HCT116 (cell line): ENCODE results near the gene AEBP1. TPM values are rescaled to one million over a fixed set of nuclear protein-coding genes. Genes with fewer than 3 reads are reported as not detected.

ENCODE experiments used
- ATAC-seq: fragments of 200-7000 bp; cut with Tn5 transposase; 2 replicates; pipeline ENCODE4 v1.9.1; 2020; ENCODE audit warnings: mild to moderate bottlenecking, moderate library complexity
- BruUV-seq: library from RNA; stranded (reverse); fragments of 400-500 nt; replicated peaks from 2 replicates; lab custom pipeline; 2021; lab: Mats Ljungman, UMichigan
- CTCF ChIA-PET: fragments of 300-600 bp; sonication (Branson Sonifier 250); formaldehyde crosslinking; loops from one replicate; lab custom pipeline; 2021; ENCODE audit warnings: antibody characterized with exemption; lab: Charles Lee
- POLR2A ChIA-PET: fragments of 300-600, 350-600 bp; sonication (Branson Sonifier 250); formaldehyde crosslinking; loops from one replicate; lab custom pipeline; 2021; ENCODE audit warnings: antibody characterized with exemption; lab: Charles Lee
- RAD21 ChIA-PET, 2 experiments: fragments of 300-600 bp; sonication (Branson Sonifier 250); formaldehyde crosslinking; loops; one replicate each; lab custom pipeline; 2023; ENCODE audit warnings: low total read pairs in 2 of 2; ENCODE audit not compliant: uncharacterized antibody in 2 of 2, unreplicated experiment in 2 of 2, low non-redundant PET in 1 of 2; lab: Charles Lee
- DNase-seq: peaks from one replicate; pipeline ENCODE4 v3.0.0-alpha.2; 2010; ENCODE audit warnings: low read depth, low spot score
- H2AFZ ChIP-seq: fragments of 200-600 bp; shearing (Covaris generic), sonication (generic); 2 replicates; pipeline ENCODE4 v1.6.1; 2017; ENCODE audit warnings: low read depth, mixed run types, mixed read lengths, antibody characterized with exemption, low read length; ENCODE audit not compliant: poor library complexity, severe bottlenecking
- H3K27ac ChIP-seq: 2 replicates; pipeline ENCODE4 v1.5.1; 2012; ENCODE audit warnings: low read depth, low read length
- H3K27me3 ChIP-seq: fragments of 200-600 bp; sonication (generic); 2 replicates; pipeline ENCODE4 v1.6.1; 2016; ENCODE audit warnings: mixed run types, low read length, mixed read lengths; ENCODE audit not compliant: insufficient read depth
- H3K36me3 ChIP-seq, 2 experiments: fragments of 200-500 bp in 1 of 2; fragments of 200-600 bp in 1 of 2; sonication (Bioruptor generic) in 1 of 2; sonication (generic) in 1 of 2; 2 replicates each; pipeline versions ENCODE4 v1.5.1 to v1.6.1; 2014 to 2016; ENCODE audit warnings: low read length in 2 of 2, inconsistent platforms in 1 of 2, mixed read lengths in 1 of 2, mixed run types in 1 of 2; ENCODE audit not compliant: insufficient read depth in 2 of 2, control insufficient read depth in 1 of 2
- H3K4me1 ChIP-seq, 2 experiments: fragments of 200-600 bp in 1 of 2; sonication (generic) in 1 of 2; 2 replicates each; pipeline versions ENCODE4 v1.5.1 to v1.6.1; 2012 to 2017; ENCODE audit warnings: low read length in 2 of 2, inconsistent platforms in 1 of 2, mild to moderate bottlenecking in 1 of 2, mixed read lengths in 1 of 2, mixed run types in 1 of 2, moderate library complexity in 1 of 2; ENCODE audit not compliant: insufficient read depth in 2 of 2, control insufficient read depth in 1 of 2
- H3K4me2 ChIP-seq: fragments of 200-600 bp; sonication (generic); 2 replicates; pipeline ENCODE4 v1.6.1; 2017; ENCODE audit warnings: mixed run types, low read length, mixed read lengths
- H3K4me3 ChIP-seq, 2 experiments: fragments of 200-600 bp in 1 of 2; sonication (generic) in 1 of 2; replicated peaks in 1 of 2; 2 replicates each; pipeline ENCODE4 v1.5.1; 2011 to 2016; ENCODE audit warnings: low read length in 2 of 2, control low read depth in 1 of 2, low read depth in 1 of 2, mild to moderate bottlenecking in 1 of 2, mixed read lengths in 1 of 2, mixed run types in 1 of 2
- H3K79me2 ChIP-seq: fragments of 200-600 bp; sonication (generic); 2 replicates; pipeline ENCODE4 v1.6.1; 2017; ENCODE audit warnings: mild to moderate bottlenecking, mixed run types, low read length, moderate library complexity, mixed read lengths; ENCODE audit not compliant: insufficient read depth
- H3K9ac ChIP-seq: fragments of 200-600 bp; sonication (generic); 2 replicates; pipeline ENCODE4 v1.6.1; 2016; ENCODE audit warnings: low read length, mixed read lengths
- H3K9me2 ChIP-seq: fragments of 200-600 bp; sonication (generic), shearing (Covaris generic); 2 replicates; pipeline ENCODE4 v1.6.1; 2017; ENCODE audit warnings: mixed run types, mild to moderate bottlenecking, moderate library complexity; ENCODE audit not compliant: insufficient read depth
- H3K9me3 ChIP-seq, 2 experiments: fragments of 200-500 bp in 1 of 2; fragments of 200-600 bp in 1 of 2; sonication (Bioruptor generic) in 1 of 2; sonication (generic) in 1 of 2; 2 replicates each; pipeline ENCODE4 v1.6.1; 2014 to 2017; ENCODE audit warnings: low read length in 2 of 2, mixed read lengths in 2 of 2, inconsistent platforms in 1 of 2, low read depth in 1 of 2, mild to moderate bottlenecking in 1 of 2, mixed run types in 1 of 2, moderate library complexity in 1 of 2; ENCODE audit not compliant: control insufficient read depth in 1 of 2, insufficient read depth in 1 of 2
- H4K20me1 ChIP-seq: fragments of 200-600 bp; sonication (generic), shearing (Covaris generic); 2 replicates; pipeline ENCODE4 v1.6.1; 2017; ENCODE audit warnings: mixed run types, mild to moderate bottlenecking, moderate library complexity; ENCODE audit not compliant: insufficient read depth
- CBX3 ChIP-seq: IDR thresholded peaks from 2 replicates; pipeline ENCODE4 v1.6.1; 2012; ENCODE audit warnings: low read depth
- CEBPB ChIP-seq: IDR thresholded peaks from 2 replicates; pipeline ENCODE4 v1.6.1; 2012; ENCODE audit warnings: low read depth
- EGR1 ChIP-seq: IDR thresholded peaks from 2 replicates; pipeline ENCODE4 v1.6.1; 2012; ENCODE audit warnings: low read depth
- ELF1 ChIP-seq: IDR thresholded peaks from 2 replicates; pipeline ENCODE4 v1.6.1; 2012; ENCODE audit warnings: low read depth, borderline replicate concordance
- EZH2 ChIP-seq: fragments of 200-600 bp; sonication (generic); IDR thresholded peaks from 2 replicates; pipeline ENCODE4 v1.6.1; 2017; ENCODE audit warnings: antibody characterized with exemption, mixed run types
- JUND ChIP-seq: IDR thresholded peaks from 2 replicates; pipeline ENCODE4 v1.6.1; 2012
- POLR2A ChIP-seq: IDR thresholded peaks from 2 replicates; pipeline ENCODE4 v1.7.0; 2011; ENCODE audit warnings: borderline replicate concordance; ENCODE audit not compliant: insufficient read depth, insufficient read length; ENCODE audit errors: extremely low read depth
- POLR2AphosphoS5 ChIP-seq: IDR thresholded peaks from 2 replicates; pipeline ENCODE4 v1.6.1; 2011; ENCODE audit warnings: mild to moderate bottlenecking, low read depth, low read length, moderate library complexity
- RAD21 ChIP-seq: IDR thresholded peaks from 2 replicates; pipeline ENCODE4 v1.6.1; 2012; ENCODE audit warnings: low read depth, mild to moderate bottlenecking
- SIN3A ChIP-seq: IDR thresholded peaks from 2 replicates; pipeline ENCODE4 v1.6.1; 2012; ENCODE audit warnings: low read depth
- YY1 ChIP-seq: IDR thresholded peaks from 2 replicates; pipeline ENCODE4 v1.6.1; 2011; ENCODE audit warnings: low read length, low read depth, moderate library complexity, mild to moderate bottlenecking; ENCODE audit not compliant: insufficient replicate concordance; ENCODE audit errors: extremely low read depth
- ZFX ChIP-seq: fragments of 450-650 bp; IDR thresholded peaks from 2 replicates; pipeline ENCODE4 v1.6.1; 2017
- ZNF274 ChIP-seq: fragments of 200-500 bp; sonication (Bioruptor generic); IDR thresholded peaks from 2 replicates; pipeline ENCODE4 v1.6.1; 2014; ENCODE audit warnings: mild to moderate bottlenecking, low read depth, low read length, inconsistent platforms
- intact Hi-C: fragments of 100-400 bp; cut with micrococcal nuclease; formaldehyde crosslinking; loops from 2 replicates; pipeline ENCODE4 v1.10.0; 2022
- total RNA-seq: library from RNA; stranded (reverse); gene quantifications from one replicate; pipeline ENCODE4 v1.2.1, GENCODE V29; 2021; ENCODE audit not compliant: unreplicated experiment
- TF ChIP-seq, protein P1 (sequence below): IDR thresholded peaks from 2 replicates; pipeline ENCODE4 v1.6.1; 2012
- TF ChIP-seq, protein P2 (sequence below), 3 experiments: fragments of 200-600 bp in 1 of 3; sonication (generic) in 1 of 3; IDR thresholded peaks in 2 of 3; conservative IDR thresholded peaks in 1 of 3; 2 replicates each; pipeline ENCODE4 v1.5.1; 2012 to 2017; ENCODE audit warnings: low read depth in 2 of 3, low read length in 2 of 3, antibody characterized with exemption in 1 of 3, borderline replicate concordance in 1 of 3, control low read depth in 1 of 3, mild to moderate bottlenecking in 1 of 3, mixed read lengths in 1 of 3, mixed run types in 1 of 3, moderate library complexity in 1 of 3; ENCODE audit not compliant: insufficient read depth in 1 of 3
- TF ChIP-seq, protein P3 (sequence below): IDR thresholded peaks from 2 replicates; pipeline ENCODE4 v1.6.1; 2011; ENCODE audit warnings: mild to moderate bottlenecking, low read length, moderate library complexity; ENCODE audit not compliant: insufficient replicate concordance; ENCODE audit errors: extremely low read depth

Gene AEBP1
- total RNA-seq, 1 experiment from 2014 or later, result 0.49 TPM

DNA sequence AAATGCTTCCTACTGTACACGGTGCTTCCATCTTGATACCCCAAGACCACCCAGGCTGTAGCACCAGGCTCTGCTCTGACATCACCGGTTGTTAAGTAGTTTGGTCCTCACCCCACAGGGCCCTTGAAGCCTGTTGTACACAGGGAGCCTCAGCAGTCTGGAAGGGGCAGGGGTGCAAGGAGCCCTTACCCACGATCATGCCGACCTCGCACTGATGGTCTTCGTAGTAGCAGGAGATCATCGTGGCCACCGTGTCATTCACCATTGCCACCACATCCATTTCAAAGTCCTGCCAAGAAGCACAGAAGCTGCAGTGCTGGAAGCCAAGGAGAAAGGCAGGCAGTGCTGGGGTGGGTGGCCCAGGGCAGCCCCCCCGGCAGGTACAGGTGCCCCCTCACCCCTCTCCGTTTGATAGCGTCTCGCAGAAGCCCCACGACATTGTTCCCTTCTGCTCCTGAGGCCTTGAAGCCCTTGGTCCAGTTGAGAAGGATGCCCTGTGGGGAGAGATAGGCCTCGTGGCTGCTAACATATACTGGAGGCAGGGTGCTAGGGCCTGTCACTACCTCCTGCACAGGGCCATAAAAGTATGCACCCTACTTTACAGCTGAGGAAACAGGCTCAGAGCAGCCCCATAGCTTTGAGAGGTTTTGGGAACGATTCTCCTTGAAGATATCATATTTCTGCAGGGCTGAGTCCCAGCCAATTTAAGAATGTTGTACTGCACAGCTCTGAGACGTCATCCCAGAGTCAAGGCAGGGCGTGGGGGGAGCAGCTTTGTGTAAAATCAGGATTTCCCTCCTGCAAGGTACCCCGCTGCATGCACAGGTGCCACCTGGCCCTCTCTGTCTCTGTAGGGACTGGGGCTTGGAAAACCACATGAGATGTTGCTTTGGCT is 45.7 kb downstream of the AEBP1 start:
- Histone ChIP-seq H3K4me3 (no peak overlapping the region), H4K20me1 (no peaks in the 10 kb centered on the region), H3K9me2 (no peaks in the 10 kb centered on the region), H3K9me3 (no peaks in the 10 kb centered on the region), H2AFZ (no peak overlapping the region), H3K4me1 (peaks cover 0 to 9% of the 10 kb centered on the region in 2 experiments; a peak in 2 of 4 replicates), H3K4me2 (peak overlapping the region; percentile 21; the same call in 1 of the 2 replicates), H3K27me3 (no peaks in the 10 kb centered on the region), H3K36me3 (no peaks in the 10 kb centered on the region), H3K79me2 (no peaks in the 10 kb centered on the region), H3K9ac (no peak overlapping the region), H3K27ac (no peak overlapping the region)
- CTCF ChIA-PET, result no interaction called here
- no TSS peak for BruUV-seq
- RAD21 ChIA-PET, result no interaction called here
- intact Hi-C loops, result loop anchor here (5.0 kb wide), 1 partner anchor 32 kb away; no protein-coding TSS in a partner anchor
- TF ChIP-seq ZNF274 (no peak), POLR2A (no peak), POLR2AphosphoS5 (no peak), CBX3 (no peak), EZH2 (no peak), SIN3A (no peak), CEBPB (no peak), ZFX (no peak), JUND (no peak), RAD21 (no peak), YY1 (no peak), EGR1 (no peak), ELF1 (no peak)
- TF ChIP-seq, protein P1, sequence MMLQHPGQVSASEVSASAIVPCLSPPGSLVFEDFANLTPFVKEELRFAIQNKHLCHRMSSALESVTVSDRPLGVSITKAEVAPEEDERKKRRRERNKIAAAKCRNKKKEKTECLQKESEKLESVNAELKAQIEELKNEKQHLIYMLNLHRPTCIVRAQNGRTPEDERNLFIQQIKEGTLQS, result no peak
- TF ChIP-seq, protein P2, sequence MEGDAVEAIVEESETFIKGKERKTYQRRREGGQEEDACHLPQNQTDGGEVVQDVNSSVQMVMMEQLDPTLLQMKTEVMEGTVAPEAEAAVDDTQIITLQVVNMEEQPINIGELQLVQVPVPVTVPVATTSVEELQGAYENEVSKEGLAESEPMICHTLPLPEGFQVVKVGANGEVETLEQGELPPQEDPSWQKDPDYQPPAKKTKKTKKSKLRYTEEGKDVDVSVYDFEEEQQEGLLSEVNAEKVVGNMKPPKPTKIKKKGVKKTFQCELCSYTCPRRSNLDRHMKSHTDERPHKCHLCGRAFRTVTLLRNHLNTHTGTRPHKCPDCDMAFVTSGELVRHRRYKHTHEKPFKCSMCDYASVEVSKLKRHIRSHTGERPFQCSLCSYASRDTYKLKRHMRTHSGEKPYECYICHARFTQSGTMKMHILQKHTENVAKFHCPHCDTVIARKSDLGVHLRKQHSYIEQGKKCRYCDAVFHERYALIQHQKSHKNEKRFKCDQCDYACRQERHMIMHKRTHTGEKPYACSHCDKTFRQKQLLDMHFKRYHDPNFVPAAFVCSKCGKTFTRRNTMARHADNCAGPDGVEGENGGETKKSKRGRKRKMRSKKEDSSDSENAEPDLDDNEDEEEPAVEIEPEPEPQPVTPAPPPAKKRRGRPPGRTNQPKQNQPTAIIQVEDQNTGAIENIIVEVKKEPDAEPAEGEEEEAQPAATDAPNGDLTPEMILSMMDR (IDR thresholded peaks at IDR 0.05 in 2 of 3, conservative IDR thresholded peaks at IDR 0.05 in 1 of 3; ENCODE audit: borderline replicate concordance in 1 of 3, insufficient read depth in 1 of 3, low read depth in 2 of 3, low read length in 2 of 3), result no peak
- TF ChIP-seq, protein P3, sequence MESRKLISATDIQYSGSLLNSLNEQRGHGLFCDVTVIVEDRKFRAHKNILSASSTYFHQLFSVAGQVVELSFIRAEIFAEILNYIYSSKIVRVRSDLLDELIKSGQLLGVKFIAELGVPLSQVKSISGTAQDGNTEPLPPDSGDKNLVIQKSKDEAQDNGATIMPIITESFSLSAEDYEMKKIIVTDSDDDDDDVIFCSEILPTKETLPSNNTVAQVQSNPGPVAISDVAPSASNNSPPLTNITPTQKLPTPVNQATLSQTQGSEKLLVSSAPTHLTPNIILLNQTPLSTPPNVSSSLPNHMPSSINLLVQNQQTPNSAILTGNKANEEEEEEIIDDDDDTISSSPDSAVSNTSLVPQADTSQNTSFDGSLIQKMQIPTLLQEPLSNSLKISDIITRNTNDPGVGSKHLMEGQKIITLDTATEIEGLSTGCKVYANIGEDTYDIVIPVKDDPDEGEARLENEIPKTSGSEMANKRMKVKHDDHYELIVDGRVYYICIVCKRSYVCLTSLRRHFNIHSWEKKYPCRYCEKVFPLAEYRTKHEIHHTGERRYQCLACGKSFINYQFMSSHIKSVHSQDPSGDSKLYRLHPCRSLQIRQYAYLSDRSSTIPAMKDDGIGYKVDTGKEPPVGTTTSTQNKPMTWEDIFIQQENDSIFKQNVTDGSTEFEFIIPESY, result no peak
- ATAC-seq (no peak), DNase-seq (no peak)
- POLR2A ChIA-PET, result no interaction called here
